WTC11 (cell line): ENCODE data around the gene GSDME. TPM values are rescaled to one million over a fixed set of nuclear protein-coding genes. Genes with fewer than 3 reads are reported as not detected.

Experiments used
- ATAC-seq: fragments of 200-7000 bp; cut with Tn5 transposase; 2 replicates; pipeline ENCODE4 v1.10.0; 2021; ENCODE audit warnings: mild to moderate bottlenecking, moderate library complexity
- CTCF ChIA-PET: fragments of 300-600 bp; sonication (Branson Sonifier 250); formaldehyde crosslinking; loops from one replicate; lab custom pipeline; 2021; ENCODE audit warnings: antibody characterized with exemption; lab: Charles Lee
- POLR2A ChIA-PET: fragments of 350-600 bp; sonication (Branson Sonifier 250); formaldehyde crosslinking; loops from one replicate; lab custom pipeline; 2021; ENCODE audit warnings: antibody characterized with exemption; lab: Charles Lee
- DNase-seq: peaks from one replicate; pipeline ENCODE4 v3.0.0; 2021; ENCODE audit warnings: low spot score
- H3K27ac Mint-ChIP-seq: 2 replicates; pipeline ENCODE4 v1.8.0; 2021; ENCODE audit warnings: mixed read lengths
- H3K27me3 Mint-ChIP-seq: 2 replicates; pipeline ENCODE4 v1.8.0; 2021; ENCODE audit warnings: low read depth, mild to moderate bottlenecking, moderate library complexity, mixed read lengths
- H3K36me3 Mint-ChIP-seq: 2 replicates; pipeline ENCODE4 v1.8.0; 2021; ENCODE audit warnings: mixed read lengths
- H3K4me1 Mint-ChIP-seq: 2 replicates; pipeline ENCODE4 v1.8.0; 2022; ENCODE audit warnings: mixed read lengths
- H3K4me3 Mint-ChIP-seq: 2 replicates; pipeline ENCODE4 v1.8.0; 2021; ENCODE audit warnings: mild to moderate bottlenecking, moderate library complexity, mixed read lengths
- H3K9me3 Mint-ChIP-seq: 2 replicates; pipeline ENCODE4 v1.8.0; 2021; ENCODE audit warnings: mixed read lengths
- ATF1 ChIP-seq: sonication (generic); formaldehyde crosslinking; IDR thresholded peaks from 2 replicates; pipeline ENCODE4 v1.8.1; 2023; ENCODE audit warnings: mild to moderate bottlenecking, moderate library complexity, missing genetic modification reagents
- ELF4 ChIP-seq: sonication (generic); formaldehyde crosslinking; IDR thresholded peaks from 2 replicates; pipeline ENCODE4 v1.8.1; 2022; ENCODE audit warnings: low read depth, mild to moderate bottlenecking, moderate library complexity, missing genetic modification reagents
- ESRRA ChIP-seq: sonication (generic); formaldehyde crosslinking; IDR thresholded peaks from 2 replicates; pipeline ENCODE4 v1.8.1; 2022; ENCODE audit warnings: mild to moderate bottlenecking, missing genetic modification reagents, borderline replicate concordance
- FOXP1 ChIP-seq: sonication (generic); formaldehyde crosslinking; IDR thresholded peaks from 2 replicates; pipeline ENCODE4 v1.8.0; 2022; ENCODE audit warnings: missing genetic modification reagents, mild to moderate bottlenecking, moderate library complexity, borderline replicate concordance
- MXD4 ChIP-seq: fragments of 250-450 bp; sonication (Bioruptor Pico); IDR thresholded peaks from 2 replicates; pipeline ENCODE4 v1.8.0; 2021; ENCODE audit warnings: mild to moderate bottlenecking, moderate library complexity, borderline replicate concordance
- NR3C1 ChIP-seq: sonication (generic); formaldehyde crosslinking; conservative IDR thresholded peaks from 2 replicates; pipeline ENCODE4 v1.8.1; 2023; ENCODE audit warnings: low read depth, mild to moderate bottlenecking, missing genetic modification reagents
- OVOL2 ChIP-seq: fragments of 250-450 bp; sonication (Bioruptor Pico); IDR thresholded peaks from 2 replicates; pipeline ENCODE4 v1.9.0; 2021; ENCODE audit warnings: mild to moderate bottlenecking, borderline replicate concordance
- RORB ChIP-seq: fragments of 250-450 bp; sonication (Bioruptor Pico); IDR thresholded peaks from 2 replicates; pipeline ENCODE4 v1.9.0; 2021; ENCODE audit warnings: mild to moderate bottlenecking
- SOX15 ChIP-seq: fragments of 250-450 bp; sonication (Bioruptor Pico); IDR thresholded peaks from 2 replicates; pipeline ENCODE4 v1.9.0; 2021; ENCODE audit warnings: mild to moderate bottlenecking
- TEAD1 ChIP-seq: sonication (generic); formaldehyde crosslinking; IDR thresholded peaks from 2 replicates; pipeline ENCODE4 v1.8.0; 2022; ENCODE audit warnings: mild to moderate bottlenecking, missing genetic modification reagents
- ZBTB21 ChIP-seq: sonication (generic); formaldehyde crosslinking; IDR thresholded peaks from 2 replicates; pipeline ENCODE4 v1.8.1; 2023; ENCODE audit warnings: mild to moderate bottlenecking, missing genetic modification reagents, borderline replicate concordance
- ZNF423 ChIP-seq: fragments of 250-450 bp; sonication (Bioruptor Pico); IDR thresholded peaks from 2 replicates; pipeline ENCODE4 v2.1.2; 2022; ENCODE audit warnings: mild to moderate bottlenecking, moderate library complexity
- total RNA-seq: library from RNA; stranded (reverse); gene quantifications from 3 replicates; pipeline ENCODE4 v1.2.3, GENCODE V29; 2021
- TF ChIP-seq, protein P1 (sequence below): sonication (generic); formaldehyde crosslinking; IDR thresholded peaks from 2 replicates; pipeline ENCODE4 v1.8.0; 2022; ENCODE audit warnings: mild to moderate bottlenecking, missing genetic modification reagents
- TF ChIP-seq, protein P2 (sequence below): sonication (generic); formaldehyde crosslinking; conservative IDR thresholded peaks from 2 replicates; pipeline ENCODE4 v1.8.1; 2022; ENCODE audit warnings: mild to moderate bottlenecking, missing genetic modification reagents
- TF ChIP-seq, protein P3 (sequence below): sonication (generic); formaldehyde crosslinking; IDR thresholded peaks from 2 replicates; pipeline ENCODE4 v1.8.0; 2023; ENCODE audit warnings: missing genetic modification reagents
- TF ChIP-seq, protein P4 (sequence below): fragments of 250-450 bp; sonication (Bioruptor Pico); conservative IDR thresholded peaks from 2 replicates; pipeline ENCODE4 v1.9.0; 2021; ENCODE audit warnings: mild to moderate bottlenecking
- TF ChIP-seq, protein P5 (sequence below): sonication (generic); formaldehyde crosslinking; IDR thresholded peaks from 2 replicates; pipeline ENCODE4 v1.8.1; 2022; ENCODE audit warnings: low read depth, missing genetic modification reagents, borderline replicate concordance
- TF ChIP-seq, protein P6 (sequence below): sonication (generic); formaldehyde crosslinking; IDR thresholded peaks from 2 replicates; pipeline ENCODE4 v1.8.1; 2023; ENCODE audit warnings: mild to moderate bottlenecking, missing genetic modification reagents, moderate library complexity
- TF ChIP-seq, protein P7 (sequence below): sonication (generic); formaldehyde crosslinking; IDR thresholded peaks from 2 replicates; pipeline ENCODE4 v1.8.1; 2023; ENCODE audit warnings: mild to moderate bottlenecking, missing genetic modification reagents, borderline replicate concordance

GSDME gene
- total RNA-seq, 1 experiment from 2014 or later: 4.8 TPM

DNA sequence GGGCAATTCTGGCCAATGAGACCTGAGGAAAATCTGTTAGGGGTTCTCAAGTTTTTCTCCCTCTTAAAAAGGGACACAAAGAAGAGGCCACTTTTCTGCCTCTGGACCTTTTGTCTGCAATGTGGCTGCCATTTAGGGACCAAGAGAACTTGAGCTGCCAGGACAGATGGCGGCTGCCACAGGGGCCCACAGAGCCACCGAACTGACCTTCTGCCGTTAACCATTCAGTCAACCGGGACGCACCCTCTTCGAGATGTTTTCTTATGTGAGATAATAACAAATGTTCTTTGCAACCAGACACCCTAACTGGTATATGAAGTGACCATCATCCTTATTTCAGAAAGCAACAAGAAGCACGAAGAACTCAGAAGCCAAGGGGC, 29.2 kb downstream of the GSDME start:
- peaks cover 43% of the 10 kb centered on the region for H3K4me1 Mint-ChIP-seq
- ATAC-seq (no peak), DNase-seq (no peak)
- no peak for TF ChIP-seq ESRRA (CRISPR knock-in tag)
- TF ChIP-seq, protein P1, sequence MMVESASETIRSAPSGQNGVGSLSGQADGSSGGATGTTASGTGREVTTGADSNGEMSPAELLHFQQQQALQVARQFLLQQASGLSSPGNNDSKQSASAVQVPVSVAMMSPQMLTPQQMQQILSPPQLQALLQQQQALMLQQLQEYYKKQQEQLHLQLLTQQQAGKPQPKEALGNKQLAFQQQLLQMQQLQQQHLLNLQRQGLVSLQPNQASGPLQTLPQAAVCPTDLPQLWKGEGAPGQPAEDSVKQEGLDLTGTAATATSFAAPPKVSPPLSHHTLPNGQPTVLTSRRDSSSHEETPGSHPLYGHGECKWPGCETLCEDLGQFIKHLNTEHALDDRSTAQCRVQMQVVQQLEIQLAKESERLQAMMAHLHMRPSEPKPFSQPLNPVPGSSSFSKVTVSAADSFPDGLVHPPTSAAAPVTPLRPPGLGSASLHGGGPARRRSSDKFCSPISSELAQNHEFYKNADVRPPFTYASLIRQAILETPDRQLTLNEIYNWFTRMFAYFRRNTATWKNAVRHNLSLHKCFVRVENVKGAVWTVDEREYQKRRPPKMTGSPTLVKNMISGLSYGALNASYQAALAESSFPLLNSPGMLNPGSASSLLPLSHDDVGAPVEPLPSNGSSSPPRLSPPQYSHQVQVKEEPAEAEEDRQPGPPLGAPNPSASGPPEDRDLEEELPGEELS: no peak
- peaks cover 8% of the 10 kb centered on the region for H3K9me3 Mint-ChIP-seq
- ChIA-PET POLR2A (no interaction called here), CTCF (interaction anchor here (1.4 kb wide), 1 partner anchor 24 kb away, joined by 4 read pairs; no protein-coding TSS in a partner anchor)
- no peak overlapping the region for H3K27ac Mint-ChIP-seq
- H3K27me3 Mint-ChIP-seq: peaks cover 35% of the 10 kb centered on the region
- H3K4me3 Mint-ChIP-seq: no peak overlapping the region
- no peaks in the 10 kb centered on the region for H3K36me3 Mint-ChIP-seq

DNA sequence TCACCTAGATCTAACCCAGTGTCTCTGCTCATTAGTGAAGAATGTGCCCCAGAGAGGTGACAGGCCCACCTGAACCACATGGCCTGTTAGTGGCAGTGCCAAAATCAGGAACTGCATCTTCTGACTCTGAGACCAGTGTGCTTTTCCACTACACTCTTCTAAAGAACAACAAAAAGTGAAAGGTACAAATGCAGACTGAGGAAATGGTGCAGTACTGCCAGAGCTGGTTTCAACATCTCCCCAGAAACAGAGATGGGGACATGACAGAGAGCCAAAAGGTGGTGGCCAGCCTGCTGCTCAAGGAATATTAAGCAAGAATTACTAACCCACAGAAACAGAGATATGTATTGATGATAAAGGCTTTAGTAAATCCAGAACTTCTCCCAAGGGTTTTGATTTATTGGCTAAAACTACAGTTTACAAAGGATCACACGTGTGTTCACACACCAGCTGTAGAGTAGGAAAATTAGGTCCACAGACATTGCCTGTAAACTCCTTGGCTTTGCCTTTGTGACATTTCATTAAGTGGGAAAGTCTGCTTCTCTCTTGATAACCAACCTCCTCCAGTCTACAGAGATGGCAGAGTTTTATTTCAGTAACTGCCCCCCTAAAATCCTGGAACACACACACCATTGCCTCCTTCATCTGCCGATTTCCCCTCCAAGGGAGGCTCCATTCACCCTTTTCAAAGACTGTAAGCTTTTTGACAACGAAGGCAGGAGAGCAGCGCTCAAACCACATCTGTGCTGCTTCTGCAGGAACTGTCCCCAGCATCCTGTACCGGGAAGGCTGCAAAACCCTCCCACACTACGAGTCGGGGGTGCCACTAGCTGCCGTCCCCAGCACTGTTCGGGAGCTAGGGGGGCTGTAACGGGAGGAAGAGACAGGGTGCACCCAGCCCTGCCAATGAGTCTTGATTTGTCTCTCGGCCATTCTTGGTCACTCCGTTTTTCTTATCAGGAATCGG, 29.8 kb downstream of the GSDME start:
- Mint-ChIP-seq H3K36me3 (no peaks in the 10 kb centered on the region), H3K27ac (no peak overlapping the region), H3K9me3 (peaks cover 7% of the 10 kb centered on the region), H3K27me3 (peaks cover 34% of the 10 kb centered on the region), H3K4me3 (no peak overlapping the region), H3K4me1 (peaks cover 49% of the 10 kb centered on the region)
- no peak for DNase-seq
- ChIA-PET CTCF (interaction anchor here (1.4 to 1.9 kb wide), 2 partner anchors 12 to 24 kb away, joined by 4 to 11 read pairs; no protein-coding TSS in a partner anchor), POLR2A (no interaction called here)
- ATAC-seq: no peak
- TF ChIP-seq, protein P2, sequence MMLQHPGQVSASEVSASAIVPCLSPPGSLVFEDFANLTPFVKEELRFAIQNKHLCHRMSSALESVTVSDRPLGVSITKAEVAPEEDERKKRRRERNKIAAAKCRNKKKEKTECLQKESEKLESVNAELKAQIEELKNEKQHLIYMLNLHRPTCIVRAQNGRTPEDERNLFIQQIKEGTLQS (CRISPR knock-in tag): no peak
- TF ChIP-seq, protein P3, sequence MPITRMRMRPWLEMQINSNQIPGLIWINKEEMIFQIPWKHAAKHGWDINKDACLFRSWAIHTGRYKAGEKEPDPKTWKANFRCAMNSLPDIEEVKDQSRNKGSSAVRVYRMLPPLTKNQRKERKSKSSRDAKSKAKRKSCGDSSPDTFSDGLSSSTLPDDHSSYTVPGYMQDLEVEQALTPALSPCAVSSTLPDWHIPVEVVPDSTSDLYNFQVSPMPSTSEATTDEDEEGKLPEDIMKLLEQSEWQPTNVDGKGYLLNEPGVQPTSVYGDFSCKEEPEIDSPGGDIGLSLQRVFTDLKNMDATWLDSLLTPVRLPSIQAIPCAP (CRISPR knock-in tag): no peak
- TF ChIP-seq OVOL2 (CRISPR knock-in tag) (no peak), MXD4 (CRISPR knock-in tag) (no peak), ELF4 (CRISPR knock-in tag) (no peak), ATF1 (no peak), ZNF423 (no peak), FOXP1 (CRISPR knock-in tag) (no peak), RORB (CRISPR knock-in tag) (no peak), SOX15 (CRISPR knock-in tag) (no peak), ZBTB21 (CRISPR knock-in tag) (no peak), TEAD1 (CRISPR knock-in tag) (no peak), NR3C1 (CRISPR knock-in tag) (no peak)
- TF ChIP-seq, protein P4, sequence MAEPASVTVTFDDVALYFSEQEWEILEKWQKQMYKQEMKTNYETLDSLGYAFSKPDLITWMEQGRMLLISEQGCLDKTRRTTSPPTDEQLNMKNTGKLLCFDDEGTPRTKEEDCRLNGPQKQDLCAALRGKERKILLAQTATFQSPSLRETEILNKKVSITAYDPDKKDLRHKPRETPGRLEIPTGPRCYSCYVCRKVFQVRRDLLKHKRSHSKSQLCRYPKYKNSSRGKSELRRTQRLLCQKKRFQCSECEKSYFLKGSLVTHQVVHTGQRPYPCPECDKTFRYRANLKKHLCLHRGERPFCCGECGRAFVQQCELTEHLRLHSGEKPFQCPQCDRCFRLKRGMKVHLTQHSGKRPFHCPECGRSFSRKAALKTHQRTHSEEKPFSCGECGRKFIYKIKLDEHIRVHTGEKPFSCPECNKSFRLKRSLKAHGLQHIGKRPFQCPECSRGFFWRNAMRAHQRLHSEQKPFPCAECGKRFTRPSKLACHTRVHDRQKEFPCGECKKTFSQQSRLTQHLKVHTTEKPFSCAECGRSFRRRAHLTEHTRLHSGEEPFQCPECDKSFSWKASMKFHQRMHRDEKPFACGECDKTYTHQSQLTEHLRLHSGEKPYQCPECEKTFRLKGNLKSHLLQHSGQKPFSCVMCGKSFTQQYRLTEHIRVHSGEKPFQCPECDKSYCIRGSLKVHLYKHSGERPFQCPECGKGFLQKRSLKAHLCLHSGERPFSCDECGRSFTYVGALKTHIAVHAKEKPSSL (CRISPR knock-in tag): no peak
- TF ChIP-seq, protein P5, sequence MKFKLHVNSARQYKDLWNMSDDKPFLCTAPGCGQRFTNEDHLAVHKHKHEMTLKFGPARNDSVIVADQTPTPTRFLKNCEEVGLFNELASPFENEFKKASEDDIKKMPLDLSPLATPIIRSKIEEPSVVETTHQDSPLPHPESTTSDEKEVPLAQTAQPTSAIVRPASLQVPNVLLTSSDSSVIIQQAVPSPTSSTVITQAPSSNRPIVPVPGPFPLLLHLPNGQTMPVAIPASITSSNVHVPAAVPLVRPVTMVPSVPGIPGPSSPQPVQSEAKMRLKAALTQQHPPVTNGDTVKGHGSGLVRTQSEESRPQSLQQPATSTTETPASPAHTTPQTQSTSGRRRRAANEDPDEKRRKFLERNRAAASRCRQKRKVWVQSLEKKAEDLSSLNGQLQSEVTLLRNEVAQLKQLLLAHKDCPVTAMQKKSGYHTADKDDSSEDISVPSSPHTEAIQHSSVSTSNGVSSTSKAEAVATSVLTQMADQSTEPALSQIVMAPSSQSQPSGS (CRISPR knock-in tag): no peak
- TF ChIP-seq, protein P6, sequence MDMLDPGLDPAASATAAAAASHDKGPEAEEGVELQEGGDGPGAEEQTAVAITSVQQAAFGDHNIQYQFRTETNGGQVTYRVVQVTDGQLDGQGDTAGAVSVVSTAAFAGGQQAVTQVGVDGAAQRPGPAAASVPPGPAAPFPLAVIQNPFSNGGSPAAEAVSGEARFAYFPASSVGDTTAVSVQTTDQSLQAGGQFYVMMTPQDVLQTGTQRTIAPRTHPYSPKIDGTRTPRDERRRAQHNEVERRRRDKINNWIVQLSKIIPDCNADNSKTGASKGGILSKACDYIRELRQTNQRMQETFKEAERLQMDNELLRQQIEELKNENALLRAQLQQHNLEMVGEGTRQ (CRISPR knock-in tag): no peak
- TF ChIP-seq, protein P7, sequence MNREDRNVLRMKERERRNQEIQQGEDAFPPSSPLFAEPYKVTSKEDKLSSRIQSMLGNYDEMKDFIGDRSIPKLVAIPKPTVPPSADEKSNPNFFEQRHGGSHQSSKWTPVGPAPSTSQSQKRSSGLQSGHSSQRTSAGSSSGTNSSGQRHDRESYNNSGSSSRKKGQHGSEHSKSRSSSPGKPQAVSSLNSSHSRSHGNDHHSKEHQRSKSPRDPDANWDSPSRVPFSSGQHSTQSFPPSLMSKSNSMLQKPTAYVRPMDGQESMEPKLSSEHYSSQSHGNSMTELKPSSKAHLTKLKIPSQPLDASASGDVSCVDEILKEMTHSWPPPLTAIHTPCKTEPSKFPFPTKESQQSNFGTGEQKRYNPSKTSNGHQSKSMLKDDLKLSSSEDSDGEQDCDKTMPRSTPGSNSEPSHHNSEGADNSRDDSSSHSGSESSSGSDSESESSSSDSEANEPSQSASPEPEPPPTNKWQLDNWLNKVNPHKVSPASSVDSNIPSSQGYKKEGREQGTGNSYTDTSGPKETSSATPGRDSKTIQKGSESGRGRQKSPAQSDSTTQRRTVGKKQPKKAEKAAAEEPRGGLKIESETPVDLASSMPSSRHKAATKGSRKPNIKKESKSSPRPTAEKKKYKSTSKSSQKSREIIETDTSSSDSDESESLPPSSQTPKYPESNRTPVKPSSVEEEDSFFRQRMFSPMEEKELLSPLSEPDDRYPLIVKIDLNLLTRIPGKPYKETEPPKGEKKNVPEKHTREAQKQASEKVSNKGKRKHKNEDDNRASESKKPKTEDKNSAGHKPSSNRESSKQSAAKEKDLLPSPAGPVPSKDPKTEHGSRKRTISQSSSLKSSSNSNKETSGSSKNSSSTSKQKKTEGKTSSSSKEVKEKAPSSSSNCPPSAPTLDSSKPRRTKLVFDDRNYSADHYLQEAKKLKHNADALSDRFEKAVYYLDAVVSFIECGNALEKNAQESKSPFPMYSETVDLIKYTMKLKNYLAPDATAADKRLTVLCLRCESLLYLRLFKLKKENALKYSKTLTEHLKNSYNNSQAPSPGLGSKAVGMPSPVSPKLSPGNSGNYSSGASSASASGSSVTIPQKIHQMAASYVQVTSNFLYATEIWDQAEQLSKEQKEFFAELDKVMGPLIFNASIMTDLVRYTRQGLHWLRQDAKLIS (CRISPR knock-in tag): no peak
- TF ChIP-seq, all 79 proteins: peak for 0
